Astrocyte (in vitro differentiated cells and primary cell): ENCODE results near the gene MAP4K2. TPM values are rescaled to one million over a fixed set of nuclear protein-coding genes. Genes with fewer than 3 reads are reported as not detected.

Experiments
- DNase-seq: peaks from one replicate; pipeline ENCODE4 v3.0.0-alpha.2; 2010; ENCODE audit warnings: low read depth
- FAIRE-seq: peaks from 2 replicates; lab custom pipeline; 2011; peaks lifted over from hg19 to GRCh38; lab: Jason Lieb, UNC
- H2AFZ ChIP-seq: 2 replicates; pipeline ENCODE4 v1.6.0; 2012; ENCODE audit warnings: low read depth, low read length, inconsistent platforms
- H3K27ac ChIP-seq: 2 replicates; pipeline ENCODE4 v1.5.1; 2011; ENCODE audit warnings: low read depth, low read length, inconsistent platforms
- H3K27me3 ChIP-seq: 2 replicates; pipeline ENCODE4 v1.6.0; 2011; ENCODE audit warnings: low read length, inconsistent platforms; ENCODE audit not compliant: insufficient read depth
- H3K36me3 ChIP-seq: 2 replicates; pipeline ENCODE4 v1.5.1; 2011; ENCODE audit warnings: low read length, inconsistent platforms; ENCODE audit not compliant: insufficient read depth
- H3K4me1 ChIP-seq: 2 replicates; pipeline ENCODE4 v1.5.1; 2011; ENCODE audit warnings: low read length, inconsistent platforms; ENCODE audit not compliant: insufficient read depth
- H3K4me2 ChIP-seq: 2 replicates; pipeline ENCODE4 v1.6.0; 2012; ENCODE audit warnings: low read length, inconsistent platforms
- H3K4me3 ChIP-seq: 2 replicates; pipeline ENCODE4 v1.5.1; 2011; ENCODE audit warnings: low read depth, mild to moderate bottlenecking, low read length, inconsistent platforms; ENCODE audit not compliant: insufficient read depth
- H3K79me2 ChIP-seq: 2 replicates; pipeline ENCODE4 v1.6.0; 2012; ENCODE audit warnings: mild to moderate bottlenecking, low read length, inconsistent platforms; ENCODE audit not compliant: insufficient read depth
- H3K9ac ChIP-seq: 2 replicates; pipeline ENCODE4 v1.6.0; 2012; ENCODE audit warnings: mild to moderate bottlenecking, low read length, inconsistent platforms
- H3K9me3 ChIP-seq: 2 replicates; pipeline ENCODE4 v1.5.1; 2012; ENCODE audit warnings: low read depth, mild to moderate bottlenecking, low read length, inconsistent platforms; ENCODE audit not compliant: insufficient read depth
- H4K20me1 ChIP-seq: 2 replicates; pipeline ENCODE4 v1.6.0; 2012; ENCODE audit warnings: low read length, inconsistent platforms; ENCODE audit not compliant: insufficient read depth
- H3K27ac Mint-ChIP-seq: one replicate; pipeline ENCODE4 v1.8.0; 2021; ENCODE audit warnings: mild to moderate bottlenecking, mixed read lengths; ENCODE audit not compliant: unreplicated experiment
- H3K27me3 Mint-ChIP-seq: one replicate; pipeline ENCODE4 v1.8.0; 2021; ENCODE audit warnings: low read depth, mixed read lengths; ENCODE audit not compliant: unreplicated experiment
- H3K36me3 Mint-ChIP-seq: one replicate; pipeline ENCODE4 v1.8.0; 2021; ENCODE audit warnings: low read depth, mixed read lengths; ENCODE audit not compliant: unreplicated experiment
- H3K4me1 Mint-ChIP-seq: one replicate; pipeline ENCODE4 v1.8.0; 2021; ENCODE audit warnings: low read depth, mixed read lengths; ENCODE audit not compliant: unreplicated experiment
- H3K4me3 Mint-ChIP-seq: one replicate; pipeline ENCODE4 v1.8.0; 2021; ENCODE audit warnings: mild to moderate bottlenecking, moderate library complexity, mixed read lengths; ENCODE audit not compliant: unreplicated experiment
- H3K9me3 Mint-ChIP-seq: one replicate; pipeline ENCODE4 v1.8.0; 2021; ENCODE audit warnings: mild to moderate bottlenecking, mixed read lengths; ENCODE audit not compliant: unreplicated experiment
- CTCF ChIP-seq: IDR thresholded peaks from 2 replicates; pipeline ENCODE4 v1.5.1; 2011; ENCODE audit warnings: low read depth, mild to moderate bottlenecking, inconsistent platforms, low read length, moderate library complexity; ENCODE audit not compliant: insufficient read depth
- EZH2 ChIP-seq: IDR thresholded peaks from 2 replicates; pipeline ENCODE4 v1.6.1; 2012; ENCODE audit warnings: mild to moderate bottlenecking, low read length, inconsistent platforms; ENCODE audit not compliant: insufficient read depth
- total RNA-seq: library from RNA; stranded (reverse); gene quantifications from 2 replicates; pipeline ENCODE4 v1.2.1, GENCODE V29; 2021

MAP4K2 gene
- total RNA-seq, 1 donor from 2014 or later, result 11.2 TPM

GRCh38 chr11:64747961-64748665, 54.9 kb downstream of the MAP4K2 start:
- Mint-ChIP-seq H3K4me1 (peaks cover 2% of the 10 kb centered on the region), H3K9me3 (no peaks in the 10 kb centered on the region), H3K27ac (no peak overlapping the region), H3K36me3 (peaks cover 9% of the 10 kb centered on the region), H3K27me3 (peaks cover 18% of the 10 kb centered on the region), H3K4me3 (no peak overlapping the region)
- H3K4me3 ChIP-seq, result no peak overlapping the region
- FAIRE-seq (no peak), DNase-seq (peak; percentile 55)
- no peak overlapping the region for H2AFZ ChIP-seq
- H4K20me1 ChIP-seq, result peaks cover 5% of the 10 kb centered on the region
- H3K4me1 ChIP-seq, result peaks cover 21% of the 10 kb centered on the region
- no peak overlapping the region for H3K9ac ChIP-seq
- no peaks in the 10 kb centered on the region for H3K9me3 ChIP-seq
- no peak overlapping the region for H3K27ac ChIP-seq
- TF ChIP-seq EZH2, result no peak
- no peak for TF ChIP-seq CTCF
- H3K27me3 ChIP-seq, result peaks cover 16% of the 10 kb centered on the region
- H3K4me2 ChIP-seq, result no peak overlapping the region
- H3K36me3 ChIP-seq, result no peaks in the 10 kb centered on the region
- H3K79me2 ChIP-seq, result no peaks in the 10 kb centered on the region

GRCh38 chr11:64746486-64746885, 56.5 kb downstream of the MAP4K2 start:
- TF ChIP-seq CTCF (no peak), EZH2 (no peak)
- FAIRE-seq, result no peak
- H3K9ac ChIP-seq, result no peak overlapping the region

More at GRCh38 chr11:64746486-64746885, 56.5 kb downstream of the MAP4K2 start:
- Histone ChIP-seq H3K79me2 (no peaks in the 10 kb centered on the region), H3K9me3 (no peaks in the 10 kb centered on the region), H3K36me3 (no peaks in the 10 kb centered on the region), H4K20me1 (peaks cover 5% of the 10 kb centered on the region), H3K4me3 (no peak overlapping the region), H3K4me2 (no peak overlapping the region), H3K27ac (no peak overlapping the region), H2AFZ (no peak overlapping the region), H3K27me3 (peaks cover 31% of the 10 kb centered on the region), H3K4me1 (peaks cover 24% of the 10 kb centered on the region)
- DNase-seq, result no peak
- H3K9me3 Mint-ChIP-seq, result no peaks in the 10 kb centered on the region
- H3K27me3 Mint-ChIP-seq, result peaks cover 13% of the 10 kb centered on the region
- H3K4me1 Mint-ChIP-seq, result peaks cover 2% of the 10 kb centered on the region
- peaks cover 3% of the 10 kb centered on the region for H3K36me3 Mint-ChIP-seq
- no peak overlapping the region for H3K27ac Mint-ChIP-seq
- no peak overlapping the region for H3K4me3 Mint-ChIP-seq
